H1 (cell line): ENCODE data around the gene PTGES. TPM values are rescaled to one million over a fixed set of nuclear protein-coding genes. Genes with fewer than 3 reads are reported as not detected.
A peak's percentile ranks its signal among the peaks of the same experiment; 100 is the strongest.

Source experiments
- CTCF ChIA-PET: fragments of 300-600 bp; sonication (Branson Sonifier 250); formaldehyde crosslinking; loops from one replicate; lab custom pipeline; 2021; ENCODE audit not compliant: partially characterized antibody; lab: Charles Lee
- POLR2A ChIA-PET: fragments of 300-600 bp; sonication (Branson Sonifier 250); formaldehyde crosslinking; loops from one replicate; lab custom pipeline; 2021; ENCODE audit warnings: inconsistent platforms; ENCODE audit not compliant: partially characterized antibody; lab: Charles Lee
- DNase-seq, 2 experiments: peaks; one replicate each; pipeline versions ENCODE4 v3.0.0 to v3.0.0-alpha.2; 2010 to 2022; ENCODE audit warnings: low spot score in 2 of 2, low read depth in 1 of 2, mixed read lengths in 1 of 2
- FAIRE-seq: peaks from 2 replicates; lab custom pipeline; 2011; peaks lifted over from hg19 to GRCh38; lab: Jason Lieb, UNC
- H2AFZ ChIP-seq: 2 replicates; pipeline ENCODE4 v1.8.1; 2012; ENCODE audit warnings: low read length, inconsistent platforms
- H2AK5ac ChIP-seq: 2 replicates; pipeline ENCODE4 v1.6.1; 2013; ENCODE audit warnings: low read depth, low read length
- H2BK120ac ChIP-seq: replicated peaks from 2 replicates; pipeline ENCODE3; 2013; ENCODE audit warnings: low read depth, low read length, inconsistent platforms
- H2BK12ac ChIP-seq: 2 replicates; pipeline ENCODE4 v1.6.1; 2013; ENCODE audit warnings: low read depth, low read length
- H2BK15ac ChIP-seq: 2 replicates; pipeline ENCODE4 v1.6.1; 2013; ENCODE audit warnings: low read length
- H2BK20ac ChIP-seq: 2 replicates; pipeline ENCODE4 v1.6.1; 2013; ENCODE audit warnings: low read length
- H2BK5ac ChIP-seq: 2 replicates; pipeline ENCODE4 v1.6.1; 2013; ENCODE audit warnings: low read depth, low read length
- H3K14ac ChIP-seq: 2 replicates; pipeline ENCODE4 v1.6.1; 2013; ENCODE audit warnings: inconsistent platforms; ENCODE audit not compliant: insufficient read length
- H3K18ac ChIP-seq: 2 replicates; pipeline ENCODE4 v1.6.1; 2013; ENCODE audit warnings: low read length; ENCODE audit errors: extremely low read depth
- H3K23ac ChIP-seq: 2 replicates; pipeline ENCODE4 v1.6.1; 2013; ENCODE audit warnings: inconsistent platforms; ENCODE audit not compliant: insufficient read length
- H3K23me2 ChIP-seq: 2 replicates; pipeline ENCODE4 v1.6.1; 2013; ENCODE audit warnings: low read depth, low read length
- H3K27ac ChIP-seq: 2 replicates; pipeline ENCODE4 v1.6.1; 2011; ENCODE audit warnings: low read depth, low read length, inconsistent platforms
- H3K27me3 ChIP-seq, 4 experiments: replicated peaks in 1 of 4; 1 replicate in 1 of 4; 2 replicates in 3 of 4; pipeline versions ENCODE4 v1.6.1 to v1.8.1; 2011 to 2013; ENCODE audit warnings: low read length in 3 of 4, mild to moderate bottlenecking in 3 of 4, inconsistent platforms in 2 of 4, mixed read lengths in 2 of 4, moderate library complexity in 1 of 4; ENCODE audit not compliant: control insufficient read depth in 3 of 4, insufficient read depth in 3 of 4; ENCODE audit errors: extremely low read depth in 1 of 4
- H3K36me3 ChIP-seq, 4 experiments: 2 replicates each; pipeline versions ENCODE4 v1.6.1 to v1.8.1; 2011 to 2013; ENCODE audit warnings: mild to moderate bottlenecking in 4 of 4, low read length in 3 of 4, moderate library complexity in 2 of 4, control low read depth in 1 of 4, inconsistent platforms in 1 of 4; ENCODE audit not compliant: insufficient read depth in 4 of 4, control insufficient read depth in 2 of 4
- H3K4ac ChIP-seq: replicated peaks from 2 replicates; pipeline ENCODE3; 2013; ENCODE audit warnings: low read length, low read depth, mixed read lengths, inconsistent platforms; ENCODE audit not compliant: insufficient read length
- H3K4me1 ChIP-seq, 4 experiments: replicated peaks in 1 of 4; 1 replicate in 1 of 4; 2 replicates in 3 of 4; pipeline versions ENCODE4 v1.6.1 to v1.8.1; 2011 to 2013; ENCODE audit warnings: low read length in 3 of 4, inconsistent platforms in 2 of 4, mixed read lengths in 1 of 4; ENCODE audit not compliant: insufficient read depth in 4 of 4, control insufficient read depth in 3 of 4
- H3K4me2 ChIP-seq, 2 experiments: 2 replicates each; pipeline versions ENCODE4 v1.6.1 to v1.8.1; 2011 to 2013; ENCODE audit warnings: low read depth in 2 of 2, low read length in 2 of 2, control low read depth in 1 of 2, inconsistent platforms in 1 of 2, mild to moderate bottlenecking in 1 of 2; ENCODE audit not compliant: insufficient read depth in 1 of 2
- H3K4me3 ChIP-seq, 4 experiments: fragments of 200-600, 300-600 bp in 1 of 4; sonication (generic), shearing (Covaris generic), sonication (Bioruptor Twin) in 1 of 4; 2 replicates each; pipeline versions ENCODE4 v1.5.1 to v1.8.1; 2011 to 2016; ENCODE audit warnings: low read length in 4 of 4, low read depth in 3 of 4, control low read depth in 2 of 4, inconsistent platforms in 2 of 4, mild to moderate bottlenecking in 2 of 4, mixed read lengths in 1 of 4, moderate library complexity in 1 of 4; ENCODE audit not compliant: insufficient read depth in 2 of 4; ENCODE audit errors: extremely low read depth in 1 of 4
- H3K56ac ChIP-seq: replicated peaks from 2 replicates; pipeline ENCODE3; 2013; ENCODE audit warnings: low read depth, mild to moderate bottlenecking, mixed read lengths, low read length, inconsistent platforms; ENCODE audit not compliant: insufficient read length
- H3K79me1 ChIP-seq: 2 replicates; pipeline ENCODE4 v1.6.1; 2013; ENCODE audit warnings: low read depth, low read length, control low read depth
- H3K79me2 ChIP-seq, 2 experiments: 2 replicates each; pipeline versions ENCODE4 v1.6.1 to v1.8.1; 2012 to 2013; ENCODE audit warnings: low read length in 2 of 2, mild to moderate bottlenecking in 2 of 2, inconsistent platforms in 1 of 2; ENCODE audit not compliant: insufficient read depth in 2 of 2, control insufficient read depth in 1 of 2
- H3K9ac ChIP-seq, 4 experiments: replicated peaks in 1 of 4; 1 replicate in 1 of 4; 2 replicates in 3 of 4; pipeline versions ENCODE4 v1.6.1 to v1.8.1; 2011 to 2013; ENCODE audit warnings: low read depth in 3 of 4, low read length in 3 of 4, control low read depth in 2 of 4, mild to moderate bottlenecking in 2 of 4, moderate library complexity in 2 of 4, inconsistent platforms in 1 of 4; ENCODE audit errors: extremely low read depth in 1 of 4
- H3K9me3 ChIP-seq, 2 experiments: 2 replicates each; pipeline versions ENCODE4 v1.6.1 to v1.8.1; 2012 to 2013; ENCODE audit warnings: mild to moderate bottlenecking in 2 of 2, moderate library complexity in 2 of 2, control low read depth in 1 of 2, inconsistent platforms in 1 of 2, low read depth in 1 of 2, low read length in 1 of 2, mixed read lengths in 1 of 2; ENCODE audit not compliant: insufficient read depth in 2 of 2
- H4K20me1 ChIP-seq, 2 experiments: replicated peaks in 1 of 2; 2 replicates each; pipeline versions ENCODE3 to v1.8.1; 2011 to 2013; ENCODE audit warnings: inconsistent platforms in 2 of 2, low read length in 2 of 2, mild to moderate bottlenecking in 1 of 2; ENCODE audit not compliant: insufficient read depth in 2 of 2, control insufficient read depth in 1 of 2
- H4K5ac ChIP-seq: 2 replicates; pipeline ENCODE4 v1.6.1; 2013; ENCODE audit warnings: low read length, low read depth, mixed read lengths, inconsistent platforms; ENCODE audit not compliant: insufficient read length
- H4K8ac ChIP-seq: 2 replicates; pipeline ENCODE4 v1.8.0; 2013; ENCODE audit warnings: mild to moderate bottlenecking, moderate library complexity, low read length, inconsistent platforms; ENCODE audit not compliant: insufficient read depth; ENCODE audit errors: extremely low read depth
- H4K91ac ChIP-seq: replicated peaks from 2 replicates; pipeline ENCODE3; 2013; ENCODE audit warnings: low read length, mixed read lengths, inconsistent platforms; ENCODE audit not compliant: insufficient read length
- MAX ChIP-seq: IDR thresholded peaks from 2 replicates; pipeline ENCODE4 v1.6.1; 2012; ENCODE audit warnings: inconsistent platforms
- SAP30 ChIP-seq: fragments of 300-600 bp; sonication (generic); IDR thresholded peaks from 2 replicates; pipeline ENCODE4 v1.7.1; 2012; ENCODE audit warnings: low read length, moderate library complexity, mild to moderate bottlenecking, inconsistent platforms; ENCODE audit not compliant: insufficient read depth, insufficient replicate concordance
- USF2 ChIP-seq: IDR thresholded peaks from 2 replicates; pipeline ENCODE4 v1.6.1; 2011; ENCODE audit warnings: low read length, improper control_type of control experiment
- WGBS, 2 experiments: shearing (Covaris generic) in 1 of 2; methylation state at CpG; one replicate each; pipeline versions ENCODE4 v1.1.6 to v1.1.7; 2013 to 2015; ENCODE audit warnings: low lambda C conversion rate in 2 of 2, mixed read lengths in 2 of 2, inconsistent platforms in 1 of 2, low coverage in 1 of 2, missing lambda C conversion rate in 1 of 2; ENCODE audit not compliant: insufficient replicate concordance in 2 of 2, insufficient coverage in 1 of 2, insufficient read length in 1 of 2; ENCODE audit errors: extremely low coverage in 1 of 2, missing lambda C conversion rate in 1 of 2; 5-methylcytosine and 5-hydroxymethylcytosine counted together
- polyA plus RNA-seq, 7 experiments: library from polyadenylated mRNA; depleted of rRNA in 3 of 7; stranded (reverse) in 5 of 7; unstranded in 2 of 7; fragments of >200 nt in 5 of 7; fragments of 200-250 nt in 2 of 7; gene quantifications; 1 replicate in 5 of 7; 2 replicates in 1 of 7; 4 replicates in 1 of 7; pipeline versions ENCODE4 v1.2.1 to v1.2.3, GENCODE V29; 2011 to 2013; ENCODE audit warnings: missing spikeins in 2 of 7, mixed read lengths in 2 of 7
- total RNA-seq: library from RNA; stranded (reverse); fragmentation: NEBNext Ultra II Directional; extraction: Animal tissue kit (Norgen Biotek cat#: 25700); gene quantifications from 2 replicates; pipeline ENCODE4 v1.2.1, GENCODE V29; 2021
- TF ChIP-seq, protein P1 (sequence below): IDR thresholded peaks from 2 replicates; pipeline ENCODE4 v1.6.1; 2012; ENCODE audit warnings: inconsistent platforms

PTGES gene
- total and polyA plus RNA-seq, 2 of the 8 experiments (the other 6 are each of a cell fraction or from before 2014, with no cell fraction given) = 3.2 to 5.1 TPM

GRCh38 chr9:129774791-129775447 is 22.1 kb upstream of the PTGES start:
- no peak overlapping the region; the same call in 1 of the 2 replicates for H4K8ac ChIP-seq
- H3K27ac ChIP-seq = no peak overlapping the region
- no peaks in the 10 kb centered on the region for H3K36me3 ChIP-seq
- POLR2A ChIA-PET = interaction anchor here (1.0 kb wide), 1 partner anchor 11 kb away, joined by 3 read pairs; no protein-coding TSS in a partner anchor
- no peak overlapping the region for H3K4ac ChIP-seq
- no peak overlapping the region for H3K4me2 ChIP-seq
- no peak overlapping the region for H3K14ac ChIP-seq
- peak; percentile 52; the same call in 1 of the 2 replicates for TF ChIP-seq USF2
- TF ChIP-seq, protein P1, sequence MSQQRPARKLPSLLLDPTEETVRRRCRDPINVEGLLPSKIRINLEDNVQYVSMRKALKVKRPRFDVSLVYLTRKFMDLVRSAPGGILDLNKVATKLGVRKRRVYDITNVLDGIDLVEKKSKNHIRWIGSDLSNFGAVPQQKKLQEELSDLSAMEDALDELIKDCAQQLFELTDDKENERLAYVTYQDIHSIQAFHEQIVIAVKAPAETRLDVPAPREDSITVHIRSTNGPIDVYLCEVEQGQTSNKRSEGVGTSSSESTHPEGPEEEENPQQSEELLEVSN = peak; percentile 85
- TF ChIP-seq MAX = peak; percentile 95
- no peak for TF ChIP-seq SAP30
- peaks cover 0 to 3% (median 0%) of the 10 kb centered on the region in 4 experiments; a peak in 3 of 7 replicates for H3K4me1 ChIP-seq
- no peaks in the 10 kb centered on the region for H3K79me1 ChIP-seq
- H4K91ac ChIP-seq = no peak overlapping the region
- no peak overlapping the region for H2AK5ac ChIP-seq
- FAIRE-seq = no peak
- H3K56ac ChIP-seq = no peak overlapping the region
- no peak overlapping the region for H3K9ac ChIP-seq
- 0 out of 2 replicates have a peak overlapping the region, but pooled peaks have one; percentile 77 for H2BK12ac ChIP-seq
- 86% methylated on average over 20 of the region's 20 CpGs; no CpG with 5 or more reads in 1 of the 2 experiments for WGBS, 2 experiments
- no peak overlapping the region for H3K18ac ChIP-seq
- CTCF ChIA-PET = interaction anchor here (0.8 to 3.6 kb wide), 6 partner anchors 9 to 77 kb away, joined by 3 to 22 read pairs (median 8); no protein-coding TSS in a partner anchor
- H3K23me2 ChIP-seq = no peaks in the 10 kb centered on the region
- H3K4me3 ChIP-seq = no peak overlapping the region
- H2BK15ac ChIP-seq = no peak overlapping the region
- H2BK5ac ChIP-seq = no peak overlapping the region
- H2BK20ac ChIP-seq = no peak overlapping the region
- H3K9me3 ChIP-seq = no peaks in the 10 kb centered on the region
- H2BK120ac ChIP-seq = no peak overlapping the region
- no peaks in the 10 kb centered on the region for H4K20me1 ChIP-seq
- DNase-seq = peak in 1 of 2 experiments; percentile 51
- H3K79me2 ChIP-seq = no peaks in the 10 kb centered on the region
- no peak overlapping the region for H4K5ac ChIP-seq
- H3K23ac ChIP-seq = no peak overlapping the region
- H2AFZ ChIP-seq = peak overlapping the region; percentile 84; the same call in 1 of the 2 replicates
- H3K27me3 ChIP-seq = no peaks in the 10 kb centered on the region
